IMR-90 (cell line): ENCODE data around the gene SAFB2.
A peak's percentile ranks its signal among the peaks of the same experiment; 100 is the strongest.

Experiments
- CEBPB ChIP-seq: IDR thresholded peaks from 2 replicates; pipeline ENCODE4 v1.6.1; 2012; ENCODE audit warnings: low read depth, low read length, improper control_type of control experiment
- ELK1 ChIP-seq: fragments of 150-350 bp; IDR thresholded peaks from 2 replicates; pipeline ENCODE4 v1.6.1; 2016; ENCODE audit warnings: low read depth, mild to moderate bottlenecking, low read length, moderate library complexity, borderline replicate concordance
- FOS ChIP-seq: fragments of 150-350 bp; IDR thresholded peaks from 2 replicates; pipeline ENCODE4 v1.6.1; 2016; ENCODE audit warnings: low read depth, low read length
- MAFK ChIP-seq: IDR thresholded peaks from 2 replicates; pipeline ENCODE4 v1.6.1; 2012; ENCODE audit warnings: low read depth, low read length, improper control_type of control experiment
- MXI1 ChIP-seq: IDR thresholded peaks from 2 replicates; pipeline ENCODE4 v1.6.1; 2012; ENCODE audit warnings: low read depth, mild to moderate bottlenecking, low read length, moderate library complexity, borderline replicate concordance
- NFE2L2 ChIP-seq: fragments of 150-350 bp; IDR thresholded peaks from 2 replicates; pipeline ENCODE4 v1.6.1; 2016; ENCODE audit warnings: low read depth, mild to moderate bottlenecking, low read length
- POLR2A ChIP-seq: IDR thresholded peaks from 2 replicates; pipeline ENCODE4 v1.6.1; 2012; ENCODE audit warnings: mild to moderate bottlenecking, low read depth, low read length
- RAD21 ChIP-seq: IDR thresholded peaks from 2 replicates; pipeline ENCODE4 v1.6.1; 2012; ENCODE audit warnings: low read length, improper control_type of control experiment
- RCOR1 ChIP-seq: IDR thresholded peaks from 2 replicates; pipeline ENCODE4 v1.6.1; 2012; ENCODE audit warnings: mild to moderate bottlenecking, low read length, improper control_type of control experiment; ENCODE audit not compliant: insufficient replicate concordance
- SMC3 ChIP-seq: fragments of 150-350 bp; IDR thresholded peaks from 2 replicates; pipeline ENCODE4 v1.6.1; 2016; ENCODE audit warnings: low read depth, mild to moderate bottlenecking, antibody characterized with exemption, low read length, moderate library complexity
- TF ChIP-seq, protein P1 (sequence below): fragments of 150-350 bp; IDR thresholded peaks from 2 replicates; pipeline ENCODE4 v1.6.1; 2017; ENCODE audit warnings: mild to moderate bottlenecking, antibody characterized with exemption, low read length, low read depth
- TF ChIP-seq, protein P2 (sequence below): conservative IDR thresholded peaks from 2 replicates; pipeline ENCODE4 v1.5.1; 2012; ENCODE audit warnings: mild to moderate bottlenecking, low read depth, low read length, improper control_type of control experiment

DNA sequence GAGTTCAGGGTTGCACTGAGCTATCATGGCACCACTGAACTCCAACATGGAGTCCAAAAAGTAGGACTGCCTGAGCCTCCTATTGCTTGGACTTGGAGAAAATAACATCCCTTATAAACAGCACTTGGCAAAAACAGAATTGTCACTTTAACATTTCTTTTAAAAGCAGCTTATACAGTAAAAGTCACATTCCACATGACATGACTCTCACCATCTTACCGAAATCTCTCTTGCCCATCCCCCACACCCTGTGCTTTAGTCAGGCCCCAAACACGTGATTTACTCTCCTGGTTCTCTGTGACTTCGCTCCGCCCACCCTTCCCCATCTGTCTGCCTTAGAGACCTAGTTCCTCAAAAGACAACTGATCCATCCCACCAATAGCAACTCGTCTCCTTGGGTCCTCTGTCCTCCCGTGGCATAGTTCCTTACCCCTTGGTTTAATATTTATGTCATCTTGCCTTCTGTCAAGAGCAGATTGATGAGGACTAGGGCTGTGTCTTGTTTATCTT, 4.9 kb upstream of the SAFB2 start:
- TF ChIP-seq, protein P1, sequence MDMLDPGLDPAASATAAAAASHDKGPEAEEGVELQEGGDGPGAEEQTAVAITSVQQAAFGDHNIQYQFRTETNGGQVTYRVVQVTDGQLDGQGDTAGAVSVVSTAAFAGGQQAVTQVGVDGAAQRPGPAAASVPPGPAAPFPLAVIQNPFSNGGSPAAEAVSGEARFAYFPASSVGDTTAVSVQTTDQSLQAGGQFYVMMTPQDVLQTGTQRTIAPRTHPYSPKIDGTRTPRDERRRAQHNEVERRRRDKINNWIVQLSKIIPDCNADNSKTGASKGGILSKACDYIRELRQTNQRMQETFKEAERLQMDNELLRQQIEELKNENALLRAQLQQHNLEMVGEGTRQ = peak; percentile 69; the same call in 1 of the 2 replicates
- TF ChIP-seq MAFK (no peak), POLR2A (no peak), MXI1 (no peak), NFE2L2 (no peak), ELK1 (no peak), RAD21 (no peak), FOS (no peak), SMC3 (no peak), CEBPB (no peak), RCOR1 (no peak)
- TF ChIP-seq, protein P2, sequence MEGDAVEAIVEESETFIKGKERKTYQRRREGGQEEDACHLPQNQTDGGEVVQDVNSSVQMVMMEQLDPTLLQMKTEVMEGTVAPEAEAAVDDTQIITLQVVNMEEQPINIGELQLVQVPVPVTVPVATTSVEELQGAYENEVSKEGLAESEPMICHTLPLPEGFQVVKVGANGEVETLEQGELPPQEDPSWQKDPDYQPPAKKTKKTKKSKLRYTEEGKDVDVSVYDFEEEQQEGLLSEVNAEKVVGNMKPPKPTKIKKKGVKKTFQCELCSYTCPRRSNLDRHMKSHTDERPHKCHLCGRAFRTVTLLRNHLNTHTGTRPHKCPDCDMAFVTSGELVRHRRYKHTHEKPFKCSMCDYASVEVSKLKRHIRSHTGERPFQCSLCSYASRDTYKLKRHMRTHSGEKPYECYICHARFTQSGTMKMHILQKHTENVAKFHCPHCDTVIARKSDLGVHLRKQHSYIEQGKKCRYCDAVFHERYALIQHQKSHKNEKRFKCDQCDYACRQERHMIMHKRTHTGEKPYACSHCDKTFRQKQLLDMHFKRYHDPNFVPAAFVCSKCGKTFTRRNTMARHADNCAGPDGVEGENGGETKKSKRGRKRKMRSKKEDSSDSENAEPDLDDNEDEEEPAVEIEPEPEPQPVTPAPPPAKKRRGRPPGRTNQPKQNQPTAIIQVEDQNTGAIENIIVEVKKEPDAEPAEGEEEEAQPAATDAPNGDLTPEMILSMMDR = no peak
